HepG2 (cell line): ENCODE measurements around the gene TAP1. TPM values are rescaled to one million over a fixed set of nuclear protein-coding genes. Genes with fewer than 3 reads are reported as not detected.
A peak's percentile ranks its signal among the peaks of the same experiment; 100 is the strongest.

Source experiments
- ATM ChIP-seq: fragments of 450-650 bp; IDR thresholded peaks from 2 replicates; pipeline ENCODE4 v1.7.1; 2017; ENCODE audit warnings: mild to moderate bottlenecking, borderline replicate concordance
- CC2D1A ChIP-seq: sonication (generic); formaldehyde crosslinking; IDR thresholded peaks from 2 replicates; pipeline ENCODE4 v1.8.1; 2023; ENCODE audit warnings: mild to moderate bottlenecking, missing genetic modification reagents
- CREB3 ChIP-seq: sonication (generic); formaldehyde crosslinking; IDR thresholded peaks from 2 replicates; pipeline ENCODE4 v1.5.0; 2020; ENCODE audit warnings: missing genetic modification reagents
- DR1 ChIP-seq: sonication (generic); formaldehyde crosslinking; IDR thresholded peaks from 2 replicates; pipeline ENCODE4 v1.8.0; 2021; ENCODE audit warnings: mild to moderate bottlenecking, missing genetic modification reagents, inconsistent platforms
- HDAC1 ChIP-seq: sonication (generic); formaldehyde crosslinking; IDR thresholded peaks from 2 replicates; pipeline ENCODE4 v1.5.1; 2020; ENCODE audit warnings: mild to moderate bottlenecking, missing genetic modification reagents
- HHEX ChIP-seq: IDR thresholded peaks from 2 replicates; pipeline ENCODE4 v1.6.1; 2016; ENCODE audit warnings: control low read depth
- NFE2 ChIP-seq: sonication (generic); formaldehyde crosslinking; IDR thresholded peaks from 2 replicates; pipeline ENCODE4 v1.4.0; 2020; ENCODE audit warnings: missing genetic modification reagents
- NKX3-1 ChIP-seq: sonication (generic); formaldehyde crosslinking; IDR thresholded peaks from 2 replicates; pipeline ENCODE4 v1.5.0; 2020; ENCODE audit warnings: missing genetic modification reagents
- POLR2G ChIP-seq: fragments of 200-400 bp; formaldehyde crosslinking; IDR thresholded peaks from 2 replicates; pipeline ENCODE4 v1.6.1; 2018; ENCODE audit warnings: mild to moderate bottlenecking, low read depth, low read length, moderate library complexity
- PPARG ChIP-seq: conservative IDR thresholded peaks from 2 replicates; pipeline ENCODE4 v1.6.1; 2016; ENCODE audit warnings: missing biosample characterization, missing genetic modification reagents
- PRDM4 ChIP-seq: sonication (generic); formaldehyde crosslinking; IDR thresholded peaks from 2 replicates; pipeline ENCODE4 v1.9.0; 2021; ENCODE audit warnings: missing genetic modification reagents, borderline replicate concordance
- RFX3 ChIP-seq: IDR thresholded peaks from 2 replicates; pipeline ENCODE4 v1.6.1; 2016; ENCODE audit warnings: missing biosample characterization, missing genetic modification reagents
- RXRB ChIP-seq: IDR thresholded peaks from 2 replicates; pipeline ENCODE4 v1.6.1; 2016; ENCODE audit warnings: borderline replicate concordance, missing genetic modification reagents, missing compliant biosample characterization
- SMC3 ChIP-seq: IDR thresholded peaks from 2 replicates; pipeline ENCODE4 v1.6.1; 2011; ENCODE audit warnings: low read length, improper control_type of control experiment
- SNAPC4 ChIP-seq: sonication (generic); formaldehyde crosslinking; IDR thresholded peaks from 2 replicates; pipeline ENCODE4 v1.4.0; 2020; ENCODE audit warnings: mild to moderate bottlenecking, missing genetic modification reagents
- SOX6 ChIP-seq, 2 experiments: fragments of 450-650 bp in 1 of 2; sonication (generic) in 1 of 2; formaldehyde crosslinking in 1 of 2; IDR thresholded peaks; 2 replicates each; pipeline versions ENCODE4 v1.4.0 to v1.6.1; 2017 to 2020; ENCODE audit warnings: antibody characterized with exemption in 1 of 2, mild to moderate bottlenecking in 1 of 2, missing genetic modification reagents in 1 of 2
- TFAP4 ChIP-seq: sonication (generic); IDR thresholded peaks from 2 replicates; pipeline ENCODE4 v1.6.1; 2016; ENCODE audit warnings: low read depth, borderline replicate concordance
- ZSCAN9 ChIP-seq: IDR thresholded peaks from 2 replicates; pipeline ENCODE4 v1.6.1; 2016; ENCODE audit warnings: borderline replicate concordance
- polyA plus RNA-seq, 8 experiments: library from polyadenylated mRNA; depleted of rRNA in 3 of 8; stranded (reverse) in 7 of 8; unstranded in 1 of 8; fragments of >200 nt; fragmentation: Illumina TruSeq in 4 of 8; extraction: Trizol in 4 of 8; gene quantifications; 2 replicates each; pipeline versions ENCODE4 v1.2.1 to v1.2.3, GENCODE V29; 2011 to 2016; ENCODE audit warnings: low read depth in 4 of 8, missing spikeins in 1 of 8, mixed read lengths in 1 of 8; ENCODE audit not compliant: insufficient read depth in 1 of 8
- total RNA-seq, 5 experiments: library from RNA; depleted of rRNA; stranded (reverse); fragments of >200 nt; fragmentation: Illumina TruSeq; extraction: Trizol; gene quantifications; 2 replicates each; pipeline ENCODE4 v1.2.3, GENCODE V29; 2016; ENCODE audit warnings: low read depth in 1 of 5

The TAP1 gene
- total and polyA plus RNA-seq, 2 of the 13 experiments (the other 11 are each of a cell fraction or from before 2014, with no cell fraction given) = 31.2 to 52.2 TPM

GRCh38 chr6:32838114-32838958 is 15.2 kb downstream of the TAP1 start, which contains the start of gene TAP2 (continued):
- peak; percentile 8; the same call in 1 of the 2 replicates for TF ChIP-seq TFAP4
- TF ChIP-seq ATM = no peak
- TF ChIP-seq PRDM4 = 0 out of 2 replicates have a peak, but pooled peaks have one; percentile 69
- peak; percentile 82 for TF ChIP-seq HDAC1 (CRISPR knock-in tag)
- peak; percentile 23 for TF ChIP-seq ZSCAN9
- TF ChIP-seq POLR2G = peak; percentile 55
- no peak for TF ChIP-seq SOX6 (IDR thresholded peaks at IDR 0.05)
- TF ChIP-seq SOX6 (CRISPR knock-in tag; IDR thresholded peaks at IDR 0.05) = peak; percentile 73
- peak; percentile 75 for TF ChIP-seq PPARG (CRISPR knock-in tag)
- peak; percentile 71 for TF ChIP-seq SMC3
- TF ChIP-seq HHEX = no peak
- TF ChIP-seq SNAPC4 = peak; percentile 90
- peak; percentile 66 for TF ChIP-seq NKX3-1 (CRISPR knock-in tag)
- no peak for TF ChIP-seq RFX3 (CRISPR knock-in tag)
- no peak for TF ChIP-seq CC2D1A (CRISPR knock-in tag)
- TF ChIP-seq NFE2 (CRISPR knock-in tag) = 0 out of 2 replicates have a peak, but pooled peaks have one; percentile 19
- TF ChIP-seq RXRB (CRISPR knock-in tag) = peak; percentile 65; the same call in 1 of the 2 replicates
- TF ChIP-seq CREB3 = peak; percentile 39; the same call in 1 of the 2 replicates
- peak; percentile 78 for TF ChIP-seq DR1 (CRISPR knock-in tag)
